Measurements from ENCODE around the gene RBL1. TPM values are rescaled to one million over a fixed set of nuclear protein-coding genes. Genes with fewer than 3 reads are reported as not detected.
"Not testable (repeated sequence)": the region's sequence is repeated elsewhere in the genome, so short reads cannot be mapped to it uniquely, and the experiment has no call there.

Gene RBL1
- total and polyA plus RNA-seq, 5 donors from 2014 or later, result 11.3 to 32.6 (median 13.6) TPM

DNA sequence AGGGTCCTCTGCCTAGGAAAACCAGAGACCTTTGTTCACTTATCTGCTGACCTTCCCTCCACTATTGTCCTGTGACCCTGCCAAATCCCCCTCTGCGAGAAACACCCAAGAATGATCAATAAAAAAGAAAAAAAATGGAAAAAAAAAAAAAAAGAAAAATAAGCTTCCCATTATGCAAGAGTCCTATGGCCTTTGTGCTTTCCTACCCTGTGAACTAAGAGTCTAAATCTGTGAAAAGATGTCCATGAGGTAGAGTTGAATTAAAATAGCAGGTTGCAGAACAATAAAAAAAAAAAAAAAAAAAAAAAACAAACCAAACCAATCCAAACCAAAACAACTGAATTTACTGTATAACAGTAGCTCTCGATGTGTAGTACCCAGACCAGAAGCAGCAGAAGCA lies 94.2 kb downstream of the RBL1 start:
- Histone ChIP-seq H3K4me1 (ENCODE audit: control insufficient read depth, insufficient read depth, low read length, poor library complexity, severe bottlenecking) (peaks cover 21% of the 10 kb centered on the region), H3K36me3 (ENCODE audit: control insufficient read depth, insufficient read depth, low read length) (peaks cover 15% of the 10 kb centered on the region)
- H3K27ac ChIP-seq (ENCODE audit: insufficient read depth, low read length, poor library complexity, severe bottlenecking); H3K9me3 Mint-ChIP-seq; H3K4me3 Mint-ChIP-seq; H3K4me3 ChIP-seq (ENCODE audit: low read depth, low read length); H3K27me3 Mint-ChIP-seq; H3K27me3 ChIP-seq (ENCODE audit: control insufficient read depth, insufficient read depth, low read length); H3K9me3 ChIP-seq (ENCODE audit: control insufficient read depth in 2 of 2, low read length in 2 of 2); ATAC-seq (ENCODE audit: low read depth in 2 of 2); DNase-seq; H3K27ac Mint-ChIP-seq: not testable (repeated sequence)
- Mint-ChIP-seq H3K36me3 (peaks cover 28% of the 10 kb centered on the region), H3K4me1 (peaks cover 8 to 42% (median 23%) of the 10 kb centered on the region in 4 donors)

DNA sequence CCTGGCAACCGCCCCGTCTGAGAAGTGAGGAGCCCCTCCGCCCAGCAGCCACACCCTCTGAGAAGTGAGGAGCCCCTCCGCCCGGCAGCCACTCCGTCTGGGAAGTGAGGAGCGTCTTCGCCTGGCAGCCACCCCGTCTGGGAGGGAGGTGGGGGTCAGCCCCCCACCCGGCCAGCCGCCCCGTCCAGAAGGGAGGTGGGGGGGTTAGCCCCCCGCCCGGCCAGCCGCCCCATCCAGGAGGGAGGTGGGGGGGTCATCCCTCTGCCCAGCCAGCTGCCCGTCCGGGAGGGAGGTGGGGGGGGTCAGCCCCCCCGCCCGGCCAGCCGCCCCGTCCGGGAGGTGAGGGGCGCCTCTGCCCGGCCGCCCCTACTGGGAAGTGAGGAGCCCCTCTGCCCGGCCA lies 95.6 kb downstream of the RBL1 start:
- ATAC-seq (ENCODE audit: low read depth in 2 of 2); H3K27me3 Mint-ChIP-seq: not testable (repeated sequence)

DNA sequence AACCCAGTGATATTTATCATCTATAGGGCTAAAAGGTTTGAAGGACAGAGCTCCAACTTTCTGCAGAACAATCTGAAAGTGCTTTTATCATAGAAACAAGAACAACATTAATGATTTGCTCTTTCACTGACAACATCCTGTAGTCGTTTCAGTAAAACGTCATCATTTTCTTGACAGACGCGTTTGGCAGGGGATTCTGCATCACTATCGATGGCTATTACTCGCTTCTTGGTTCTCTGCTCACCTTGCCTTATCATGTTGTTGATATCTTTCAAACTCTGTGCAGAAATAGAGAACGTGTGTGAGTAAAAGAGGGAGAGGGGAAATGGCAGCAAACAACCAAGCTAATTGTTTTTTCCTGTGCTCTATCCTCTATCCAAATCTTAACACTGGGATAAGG lies 97.1 kb downstream of the RBL1 start:
- Mint-ChIP-seq H3K4me3 (peak overlapping the region; percentile 48 to 69 (median 60)), H3K27me3 (no peaks in the 10 kb centered on the region), H3K9me3 (no peaks in the 10 kb centered on the region), H3K4me1 (peaks cover 8 to 53% (median 24%) of the 10 kb centered on the region in 4 donors), H3K36me3 (peaks cover 39% of the 10 kb centered on the region), H3K27ac (peak overlapping the region; percentile 97 to 98 (median 97))
- peak; percentile 88 to 93 for ATAC-seq (ENCODE audit: low read depth in 2 of 2)
- Histone ChIP-seq H3K4me3 (ENCODE audit: low read depth, low read length) (peak overlapping the region; percentile 28), H3K27me3 (ENCODE audit: control insufficient read depth, insufficient read depth, low read length) (no peaks in the 10 kb centered on the region), H3K9me3 (ENCODE audit: control insufficient read depth in 2 of 2, low read length in 2 of 2) (no peaks in the 10 kb centered on the region), H3K36me3 (ENCODE audit: control insufficient read depth, insufficient read depth, low read length) (peaks cover 18% of the 10 kb centered on the region), H3K4me1 (ENCODE audit: control insufficient read depth, insufficient read depth, low read length, poor library complexity, severe bottlenecking) (peaks cover 21% of the 10 kb centered on the region), H3K27ac (ENCODE audit: insufficient read depth, low read length, poor library complexity, severe bottlenecking) (peak overlapping the region; percentile 91)
- DNase-seq, result peak; percentile 17 to 82 (median 67)

More for the DNA sequence above, 95.6 kb downstream of the RBL1 start:
- Histone ChIP-seq H3K36me3 (ENCODE audit: control insufficient read depth, insufficient read depth, low read length) (peaks cover 21% of the 10 kb centered on the region), H3K4me1 (ENCODE audit: control insufficient read depth, insufficient read depth, low read length, poor library complexity, severe bottlenecking) (peaks cover 21% of the 10 kb centered on the region)
- H3K27me3 ChIP-seq (ENCODE audit: control insufficient read depth, insufficient read depth, low read length); H3K4me3 Mint-ChIP-seq; H3K4me3 ChIP-seq (ENCODE audit: low read depth, low read length); H3K27ac ChIP-seq (ENCODE audit: insufficient read depth, low read length, poor library complexity, severe bottlenecking); H3K27ac Mint-ChIP-seq; DNase-seq; H3K9me3 ChIP-seq (ENCODE audit: control insufficient read depth in 2 of 2, low read length in 2 of 2); H3K9me3 Mint-ChIP-seq: not testable (repeated sequence)
- Mint-ChIP-seq H3K36me3 (peaks cover 32% of the 10 kb centered on the region), H3K4me1 (peaks cover 8 to 48% (median 23%) of the 10 kb centered on the region in 4 donors)

DNA sequence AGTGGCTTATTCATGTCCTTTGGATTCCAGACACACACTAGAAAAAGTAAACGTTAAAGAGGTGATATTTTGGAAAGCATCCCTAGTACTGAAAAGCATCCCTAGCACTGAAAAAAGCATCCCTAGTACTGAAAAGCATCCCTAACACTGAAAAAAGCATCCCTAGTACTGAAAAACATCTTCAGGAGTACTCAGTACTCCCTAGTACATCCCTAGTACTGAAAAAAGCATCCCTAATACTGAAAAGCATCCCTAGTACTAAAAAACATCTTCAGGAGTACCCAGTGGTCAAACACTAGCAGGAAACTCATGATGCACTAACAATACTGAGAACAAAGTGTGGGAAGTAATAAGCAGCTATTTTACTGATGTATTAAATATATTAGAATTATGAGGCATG lies 98.7 kb downstream of the RBL1 start:
- Mint-ChIP-seq H3K4me1 (peaks cover 12 to 49% (median 21%) of the 10 kb centered on the region in 4 donors), H3K27me3 (no peaks in the 10 kb centered on the region), H3K36me3 (peaks cover 34% of the 10 kb centered on the region), H3K27ac (peak overlapping the region; percentile 73 to 98 (median 91)), H3K9me3 (peaks cover 0 to 10% (median 5%) of the 10 kb centered on the region in 7 donors), H3K4me3 (no peak overlapping the region)
- peaks cover 21% of the 10 kb centered on the region for H3K4me1 ChIP-seq (ENCODE audit: control insufficient read depth, insufficient read depth, low read length, poor library complexity, severe bottlenecking)
- H3K36me3 ChIP-seq (ENCODE audit: control insufficient read depth, insufficient read depth, low read length), result peaks cover 10% of the 10 kb centered on the region
- peaks cover 3 to 4% of the 10 kb centered on the region in 2 experiments for H3K9me3 ChIP-seq (ENCODE audit: control insufficient read depth in 2 of 2, low read length in 2 of 2)
- no peak for DNase-seq
- no peaks in the 10 kb centered on the region for H3K27me3 ChIP-seq (ENCODE audit: control insufficient read depth, insufficient read depth, low read length)
- H3K4me3 ChIP-seq (ENCODE audit: low read depth, low read length), result no peak overlapping the region
- ATAC-seq (ENCODE audit: low read depth in 2 of 2), result no peak
- H3K27ac ChIP-seq (ENCODE audit: insufficient read depth, low read length, poor library complexity, severe bottlenecking), result peak overlapping the region; percentile 91

DNA sequence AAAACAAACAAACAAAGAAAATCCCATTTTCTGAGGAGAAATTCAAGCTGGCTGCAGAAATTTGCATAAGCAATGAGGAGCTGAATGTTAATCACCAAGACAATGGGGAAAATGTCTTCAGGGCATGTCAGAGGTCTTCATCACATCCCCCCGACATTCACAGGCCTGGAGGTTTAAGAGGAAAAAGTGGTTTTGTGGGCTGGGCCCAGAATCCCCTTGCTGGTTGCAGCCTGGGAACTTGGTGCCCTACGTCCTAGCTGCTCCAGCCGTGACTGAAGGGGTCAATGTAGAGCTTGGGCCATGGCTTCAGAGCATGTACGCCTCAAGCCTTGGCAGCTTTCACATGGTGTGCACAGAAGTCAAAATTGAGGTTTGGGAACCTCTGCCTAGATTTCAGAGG lies 101.6 kb downstream of the RBL1 start:
- not testable (repeated sequence) for H3K9me3 ChIP-seq (ENCODE audit: control insufficient read depth in 2 of 2, low read length in 2 of 2); H3K27me3 ChIP-seq (ENCODE audit: control insufficient read depth, insufficient read depth, low read length); H3K27ac ChIP-seq (ENCODE audit: insufficient read depth, low read length, poor library complexity, severe bottlenecking); DNase-seq; H3K27me3 Mint-ChIP-seq; ATAC-seq (ENCODE audit: low read depth in 2 of 2); H3K4me3 Mint-ChIP-seq; H3K4me3 ChIP-seq (ENCODE audit: low read depth, low read length)
- peaks cover 0 to 11% (median 5%) of the 10 kb centered on the region in 7 donors for H3K9me3 Mint-ChIP-seq
- peaks cover 23 to 71% (median 36%) of the 10 kb centered on the region in 4 donors for H3K4me1 Mint-ChIP-seq
- H3K27ac Mint-ChIP-seq, result peak overlapping the region in 2 of 3 donors; percentile 84 to 98
- peaks cover 35% of the 10 kb centered on the region for H3K36me3 Mint-ChIP-seq
- peaks cover 22% of the 10 kb centered on the region for H3K4me1 ChIP-seq (ENCODE audit: control insufficient read depth, insufficient read depth, low read length, poor library complexity, severe bottlenecking)
- H3K36me3 ChIP-seq (ENCODE audit: control insufficient read depth, insufficient read depth, low read length), result peaks cover 10% of the 10 kb centered on the region

DNA sequence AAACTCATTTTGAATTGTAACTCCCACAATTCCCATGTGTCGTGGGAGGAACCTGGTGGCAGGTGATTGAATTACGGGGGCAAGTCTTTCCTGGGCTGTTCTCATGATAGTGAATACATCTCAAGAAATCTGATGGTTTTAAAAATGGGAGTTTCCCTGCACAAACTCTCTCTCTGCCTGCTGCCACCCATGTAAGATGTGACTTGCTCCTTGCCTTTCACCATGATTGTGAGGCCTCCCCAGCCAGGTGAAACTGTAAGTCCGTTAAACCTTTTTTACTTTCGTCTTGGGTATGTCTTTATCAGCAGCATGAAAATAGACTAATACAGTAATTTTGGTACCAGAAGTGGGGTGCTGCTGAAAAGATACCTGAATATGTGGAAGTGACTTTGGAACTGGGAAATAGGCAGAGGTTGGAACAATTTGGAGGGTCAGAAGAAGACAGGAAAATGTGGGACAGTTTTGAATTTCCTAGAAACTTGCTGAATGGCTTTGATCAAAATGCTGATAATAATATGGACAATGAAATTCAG lies 102.9 kb downstream of the RBL1 start:
- ATAC-seq (ENCODE audit: low read depth in 2 of 2) (no peak), DNase-seq (no peak)
- Mint-ChIP-seq H3K36me3 (peaks cover 37% of the 10 kb centered on the region), H3K4me3 (no peak overlapping the region), H3K27ac (peak overlapping the region in 2 of 3 donors; percentile 60 to 72), H3K27me3 (no peaks in the 10 kb centered on the region), H3K4me1 (peaks cover 27 to 74% (median 42%) of the 10 kb centered on the region in 4 donors), H3K9me3 (peaks cover 0 to 11% (median 6%) of the 10 kb centered on the region in 7 donors)
- peaks cover 10% of the 10 kb centered on the region for H3K36me3 ChIP-seq (ENCODE audit: control insufficient read depth, insufficient read depth, low read length)
- H3K9me3 ChIP-seq (ENCODE audit: control insufficient read depth in 2 of 2, low read length in 2 of 2), result peaks cover 3 to 4% of the 10 kb centered on the region in 2 experiments
- H3K27ac ChIP-seq (ENCODE audit: insufficient read depth, low read length, poor library complexity, severe bottlenecking), result no peak overlapping the region
- peaks cover 21% of the 10 kb centered on the region for H3K4me1 ChIP-seq (ENCODE audit: control insufficient read depth, insufficient read depth, low read length, poor library complexity, severe bottlenecking)
- H3K4me3 ChIP-seq (ENCODE audit: low read depth, low read length), result no peak overlapping the region
- H3K27me3 ChIP-seq (ENCODE audit: control insufficient read depth, insufficient read depth, low read length), result no peaks in the 10 kb centered on the region

DNA sequence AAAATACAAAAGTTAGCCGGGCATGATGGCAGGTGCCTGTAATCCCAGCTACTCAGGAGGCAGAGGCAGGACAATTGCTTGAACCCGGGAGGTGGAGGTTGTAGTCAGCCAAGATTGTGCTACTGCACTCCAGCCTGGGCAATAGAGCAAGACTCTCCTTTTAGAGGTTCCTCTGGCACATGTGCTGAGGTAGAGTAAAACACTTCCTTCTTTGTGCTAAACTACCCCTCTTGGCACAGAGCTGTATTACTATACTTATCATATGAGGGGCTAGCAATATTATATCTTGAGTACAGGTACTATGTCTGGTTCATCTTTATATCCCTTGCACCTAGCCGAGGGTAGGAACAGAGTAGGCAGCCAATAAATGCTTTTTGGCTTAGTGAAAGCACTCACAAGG lies 104.1 kb downstream of the RBL1 start:
- Histone ChIP-seq H3K27ac (ENCODE audit: insufficient read depth, low read length, poor library complexity, severe bottlenecking) (no peak overlapping the region), H3K36me3 (ENCODE audit: control insufficient read depth, insufficient read depth, low read length) (peaks cover 6% of the 10 kb centered on the region), H3K9me3 (ENCODE audit: control insufficient read depth in 2 of 2, low read length in 2 of 2) (peaks cover 3 to 4% of the 10 kb centered on the region in 2 experiments), H3K4me3 (ENCODE audit: low read depth, low read length) (no peak overlapping the region), H3K4me1 (ENCODE audit: control insufficient read depth, insufficient read depth, low read length, poor library complexity, severe bottlenecking) (peaks cover 12% of the 10 kb centered on the region), H3K27me3 (ENCODE audit: control insufficient read depth, insufficient read depth, low read length) (no peaks in the 10 kb centered on the region)
- ATAC-seq (ENCODE audit: low read depth in 2 of 2), result no peak
- H3K4me1 Mint-ChIP-seq, result peaks cover 27 to 72% (median 40%) of the 10 kb centered on the region in 4 donors
- H3K36me3 Mint-ChIP-seq, result peaks cover 35% of the 10 kb centered on the region
- DNase-seq, result no peak
- peak overlapping the region in 1 of 4 donors; percentile 67 for H3K4me3 Mint-ChIP-seq
- H3K9me3 Mint-ChIP-seq, result peaks cover 0 to 11% (median 6%) of the 10 kb centered on the region in 7 donors
- peak overlapping the region in 2 of 3 donors; percentile 55 to 71 for H3K27ac Mint-ChIP-seq
- H3K27me3 Mint-ChIP-seq, result no peaks in the 10 kb centered on the region

DNA sequence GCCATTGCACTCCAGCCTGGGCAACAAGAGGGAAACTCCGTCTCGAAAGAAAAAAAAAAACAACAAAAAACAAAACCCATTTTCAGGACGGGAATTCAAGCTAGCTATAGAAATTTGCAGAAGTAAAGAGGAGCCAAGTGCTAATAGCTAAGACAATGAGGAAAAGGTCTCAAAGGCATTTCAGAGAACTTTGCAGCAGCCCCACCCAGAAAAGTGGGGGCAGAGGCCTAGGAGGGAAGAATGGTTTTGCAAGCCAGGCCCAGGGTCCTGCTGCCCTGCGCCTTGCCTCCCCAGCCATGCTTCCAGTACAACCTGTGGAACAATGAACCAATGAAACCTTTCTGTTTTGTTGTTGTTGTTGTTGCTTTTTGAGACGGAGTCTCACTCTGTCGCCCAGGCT lies 106.0 kb downstream of the RBL1 start:
- Mint-ChIP-seq H3K27ac (peak overlapping the region in 2 of 3 donors; percentile 94 to 96), H3K36me3 (peaks cover 23% of the 10 kb centered on the region), H3K4me3 (peak overlapping the region in 1 of 4 donors; percentile 76), H3K4me1 (peaks cover 27 to 60% (median 35%) of the 10 kb centered on the region in 4 donors), H3K9me3 (peaks cover 0 to 11% (median 7%) of the 10 kb centered on the region in 7 donors), H3K27me3 (no peaks in the 10 kb centered on the region)
- H3K36me3 ChIP-seq (ENCODE audit: control insufficient read depth, insufficient read depth, low read length), result no peaks in the 10 kb centered on the region
- DNase-seq, result no peak
- ATAC-seq (ENCODE audit: low read depth in 2 of 2), result no peak
- H3K27me3 ChIP-seq (ENCODE audit: control insufficient read depth, insufficient read depth, low read length), result no peaks in the 10 kb centered on the region
- peaks cover 3 to 4% of the 10 kb centered on the region in 2 experiments for H3K9me3 ChIP-seq (ENCODE audit: control insufficient read depth in 2 of 2, low read length in 2 of 2)
- H3K4me3 ChIP-seq (ENCODE audit: low read depth, low read length), result no peak overlapping the region
- peaks cover 12% of the 10 kb centered on the region for H3K4me1 ChIP-seq (ENCODE audit: control insufficient read depth, insufficient read depth, low read length, poor library complexity, severe bottlenecking)
- peak overlapping the region; percentile 48 for H3K27ac ChIP-seq (ENCODE audit: insufficient read depth, low read length, poor library complexity, severe bottlenecking)
